DOHH2 (cell line): ENCODE results near the gene GPANK1.

ENCODE experiments used
- CTCF ChIP-seq: fragments of 200-600 bp; sonication (generic); IDR thresholded peaks from one replicate; pipeline ENCODE4 v1.5.1; 2014; ENCODE audit warnings: antibody characterized with exemption, mild to moderate bottlenecking, low read depth, low read length; ENCODE audit not compliant: poor library complexity, severe bottlenecking
- EZH2phosphoT487 ChIP-seq: fragments of 200-600 bp; sonication (generic); IDR thresholded peaks from 2 replicates; pipeline ENCODE4 v1.6.1; 2017; ENCODE audit warnings: borderline replicate concordance, mild to moderate bottlenecking, antibody characterized with exemption, low read length, moderate library complexity, mixed read lengths

- TF ChIP-seq CTCF (no peak), EZH2phosphoT487 (no peak)
These were observed 5.0 kb downstream of the GPANK1 start for GRCh38 chr6:31659649-31660380.
